GM23338 (cell line): Measurements from ENCODE around the gene RIPK4. TPM values are rescaled to one million over a fixed set of nuclear protein-coding genes. Genes with fewer than 3 reads are reported as not detected.

Experiments
- ATAC-seq: fragments of 200-7000 bp; cut with Tn5 transposase; 3 replicates; pipeline ENCODE4 v1.9.1; 2020
- DNase-seq: peaks from one replicate; pipeline ENCODE4 v3.0.0-alpha.2; 2015; ENCODE audit warnings: low spot score
- H2AFZ ChIP-seq: fragments of 200-600 bp; sonication (generic); 2 replicates; pipeline ENCODE4 v1.8.0; 2016; ENCODE audit warnings: antibody characterized with exemption, mild to moderate bottlenecking, moderate library complexity
- H3F3A ChIP-seq: fragments of 200-600 bp; sonication (generic); replicated peaks from 2 replicates; pipeline ENCODE4 v1.8.0; 2017; ENCODE audit warnings: antibody characterized with exemption, mixed run types, low read depth
- H3K27ac ChIP-seq: fragments of 200-600 bp; sonication (generic); 2 replicates; pipeline ENCODE4 v1.6.1; 2016; ENCODE audit warnings: low read depth
- H3K27me3 ChIP-seq: fragments of 200-600 bp; sonication (generic); 2 replicates; pipeline ENCODE4 v1.8.0; 2016; ENCODE audit warnings: mild to moderate bottlenecking, mixed run types, moderate library complexity; ENCODE audit not compliant: insufficient read depth
- H3K36me3 ChIP-seq: fragments of 200-600 bp; sonication (generic); 2 replicates; pipeline ENCODE4 v1.8.0; 2016; ENCODE audit warnings: mild to moderate bottlenecking; ENCODE audit not compliant: insufficient read depth
- H3K4me1 ChIP-seq: fragments of 200-600 bp; sonication (generic); 2 replicates; pipeline ENCODE4 v1.8.0; 2016; ENCODE audit warnings: mild to moderate bottlenecking, moderate library complexity; ENCODE audit not compliant: insufficient read depth
- H3K4me2 ChIP-seq: fragments of 200-600 bp; sonication (generic); 2 replicates; pipeline ENCODE4 v1.7.1; 2017; ENCODE audit warnings: mixed run types
- H3K4me3 ChIP-seq: fragments of 200-600 bp; sonication (generic); 2 replicates; pipeline ENCODE4 v1.6.1; 2016; ENCODE audit warnings: mixed run types
- H3K79me2 ChIP-seq: fragments of 200-600 bp; sonication (generic); replicated peaks from 2 replicates; pipeline ENCODE4 v1.8.0; 2017; ENCODE audit warnings: mild to moderate bottlenecking; ENCODE audit not compliant: insufficient read depth
- H3K9me2 ChIP-seq: fragments of 200-600 bp; sonication (generic); 2 replicates; pipeline ENCODE4 v1.8.0; 2017; ENCODE audit not compliant: insufficient read depth
- H4K20me1 ChIP-seq: fragments of 200-600 bp; sonication (generic); replicated peaks from 2 replicates; pipeline ENCODE4 v1.8.0; 2017; ENCODE audit warnings: mild to moderate bottlenecking; ENCODE audit not compliant: insufficient read depth
- H3K27ac Mint-ChIP-seq: 2 replicates; pipeline ENCODE4 v1.8.0; 2020; ENCODE audit warnings: inconsistent platforms, mild to moderate bottlenecking, moderate library complexity, mixed read lengths
- H3K27me3 Mint-ChIP-seq: 3 replicates; pipeline ENCODE4 v1.8.0; 2022; ENCODE audit warnings: low read depth, mild to moderate bottlenecking, moderate library complexity, mixed read lengths, inconsistent platforms; ENCODE audit not compliant: insufficient read depth, poor library complexity
- H3K36me3 Mint-ChIP-seq: 3 replicates; pipeline ENCODE4 v1.8.0; 2021; ENCODE audit warnings: low read depth, mild to moderate bottlenecking, inconsistent platforms, moderate library complexity, mixed read lengths
- H3K4me1 Mint-ChIP-seq: 3 replicates; pipeline ENCODE4 v1.8.0; 2020; ENCODE audit warnings: mild to moderate bottlenecking, inconsistent platforms, mixed read lengths
- H3K4me3 Mint-ChIP-seq: 3 replicates; pipeline ENCODE4 v1.8.0; 2021; ENCODE audit warnings: moderate library complexity, mild to moderate bottlenecking, inconsistent platforms, mixed read lengths
- H3K9me3 Mint-ChIP-seq: 3 replicates; pipeline ENCODE4 v1.8.0; 2020; ENCODE audit warnings: moderate library complexity, mild to moderate bottlenecking, inconsistent platforms, mixed read lengths
- CREB1 ChIP-seq: fragments of 250-450 bp; sonication (Bioruptor Pico); IDR thresholded peaks from 2 replicates; pipeline ENCODE4 v1.5.0; 2020; ENCODE audit warnings: low read depth, mild to moderate bottlenecking, moderate library complexity
- ETS1 ChIP-seq: IDR thresholded peaks from 2 replicates; pipeline ENCODE4 v1.6.1; 2016; ENCODE audit warnings: antibody characterized with exemption
- EZH2 ChIP-seq: fragments of 200-600 bp; sonication (generic); IDR thresholded peaks from one replicate; pipeline ENCODE4 v1.8.0; 2017; ENCODE audit warnings: antibody characterized with exemption, mild to moderate bottlenecking, low read depth; ENCODE audit not compliant: unreplicated experiment
- EZH2phosphoT487 ChIP-seq: fragments of 200-600 bp; sonication (generic); IDR thresholded peaks from one replicate; pipeline ENCODE4 v1.8.1; 2018; ENCODE audit warnings: antibody characterized with exemption; ENCODE audit not compliant: unreplicated experiment
- JUNB ChIP-seq: IDR thresholded peaks from one replicate; pipeline ENCODE4 v1.6.1; 2016; ENCODE audit warnings: antibody characterized with exemption; ENCODE audit not compliant: unreplicated experiment
- NANOG ChIP-seq: IDR thresholded peaks from 2 replicates; pipeline ENCODE4 v1.6.1; 2016; ENCODE audit warnings: antibody characterized with exemption, borderline replicate concordance
- POLR2AphosphoS5 ChIP-seq: IDR thresholded peaks from 2 replicates; pipeline ENCODE4 v1.6.1; 2016; ENCODE audit warnings: antibody characterized with exemption, low read depth
- STAT1 ChIP-seq: IDR thresholded peaks from one replicate; pipeline ENCODE4 v1.6.1; 2016; ENCODE audit warnings: antibody characterized with exemption; ENCODE audit not compliant: unreplicated experiment
- ZNF114 ChIP-seq: fragments of 250-450 bp; sonication (Bioruptor Pico); IDR thresholded peaks from 2 replicates; pipeline ENCODE4 v1.5.0; 2020; ENCODE audit warnings: mild to moderate bottlenecking, moderate library complexity
- ZNF331 ChIP-seq: fragments of 250-450 bp; sonication (Bioruptor Pico); IDR thresholded peaks from 2 replicates; pipeline ENCODE4 v1.5.0; 2020; ENCODE audit warnings: low read depth, mild to moderate bottlenecking, moderate library complexity
- ZNF462 ChIP-seq: fragments of 250-450 bp; sonication (Bioruptor Pico); IDR thresholded peaks from 2 replicates; pipeline ENCODE4 v1.5.0; 2020; ENCODE audit warnings: mild to moderate bottlenecking, moderate library complexity
- polyA plus RNA-seq: library from polyadenylated mRNA; unstranded; fragments of >200 nt; fragmentation: Nextera tagmentation; extraction: Ambion mirVana; gene quantifications from 2 replicates; pipeline ENCODE4 v1.2.1, GENCODE V29; 2016
- total RNA-seq: library from RNA; depleted of rRNA; stranded (reverse); fragments of >200 nt; shearing (Covaris generic); gene quantifications from 2 replicates; pipeline ENCODE4 v1.2.3, GENCODE V29; 2014
- TF ChIP-seq, protein P1 (sequence below), 2 experiments: fragments of 200-600 bp in 1 of 2; sonication (generic) in 1 of 2; conservative IDR thresholded peaks; 2 replicates each; pipeline versions ENCODE4 v1.5.1 to v1.6.1; 2016 to 2017; ENCODE audit warnings: antibody characterized with exemption in 2 of 2, low read depth in 2 of 2, mild to moderate bottlenecking in 2 of 2, moderate library complexity in 1 of 2

The RIPK4 gene
- total and polyA plus RNA-seq, 2 experiments from 2014 or later = 2.5 to 9.9 TPM

GRCh38 chr21:41739011-41739410 is 27.8 kb downstream of the RIPK4 start (continued):
- TF ChIP-seq, protein P1, sequence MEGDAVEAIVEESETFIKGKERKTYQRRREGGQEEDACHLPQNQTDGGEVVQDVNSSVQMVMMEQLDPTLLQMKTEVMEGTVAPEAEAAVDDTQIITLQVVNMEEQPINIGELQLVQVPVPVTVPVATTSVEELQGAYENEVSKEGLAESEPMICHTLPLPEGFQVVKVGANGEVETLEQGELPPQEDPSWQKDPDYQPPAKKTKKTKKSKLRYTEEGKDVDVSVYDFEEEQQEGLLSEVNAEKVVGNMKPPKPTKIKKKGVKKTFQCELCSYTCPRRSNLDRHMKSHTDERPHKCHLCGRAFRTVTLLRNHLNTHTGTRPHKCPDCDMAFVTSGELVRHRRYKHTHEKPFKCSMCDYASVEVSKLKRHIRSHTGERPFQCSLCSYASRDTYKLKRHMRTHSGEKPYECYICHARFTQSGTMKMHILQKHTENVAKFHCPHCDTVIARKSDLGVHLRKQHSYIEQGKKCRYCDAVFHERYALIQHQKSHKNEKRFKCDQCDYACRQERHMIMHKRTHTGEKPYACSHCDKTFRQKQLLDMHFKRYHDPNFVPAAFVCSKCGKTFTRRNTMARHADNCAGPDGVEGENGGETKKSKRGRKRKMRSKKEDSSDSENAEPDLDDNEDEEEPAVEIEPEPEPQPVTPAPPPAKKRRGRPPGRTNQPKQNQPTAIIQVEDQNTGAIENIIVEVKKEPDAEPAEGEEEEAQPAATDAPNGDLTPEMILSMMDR (conservative IDR thresholded peaks at IDR 0.05; ENCODE audit: low read depth in 2 of 2) = no peak

DNA sequence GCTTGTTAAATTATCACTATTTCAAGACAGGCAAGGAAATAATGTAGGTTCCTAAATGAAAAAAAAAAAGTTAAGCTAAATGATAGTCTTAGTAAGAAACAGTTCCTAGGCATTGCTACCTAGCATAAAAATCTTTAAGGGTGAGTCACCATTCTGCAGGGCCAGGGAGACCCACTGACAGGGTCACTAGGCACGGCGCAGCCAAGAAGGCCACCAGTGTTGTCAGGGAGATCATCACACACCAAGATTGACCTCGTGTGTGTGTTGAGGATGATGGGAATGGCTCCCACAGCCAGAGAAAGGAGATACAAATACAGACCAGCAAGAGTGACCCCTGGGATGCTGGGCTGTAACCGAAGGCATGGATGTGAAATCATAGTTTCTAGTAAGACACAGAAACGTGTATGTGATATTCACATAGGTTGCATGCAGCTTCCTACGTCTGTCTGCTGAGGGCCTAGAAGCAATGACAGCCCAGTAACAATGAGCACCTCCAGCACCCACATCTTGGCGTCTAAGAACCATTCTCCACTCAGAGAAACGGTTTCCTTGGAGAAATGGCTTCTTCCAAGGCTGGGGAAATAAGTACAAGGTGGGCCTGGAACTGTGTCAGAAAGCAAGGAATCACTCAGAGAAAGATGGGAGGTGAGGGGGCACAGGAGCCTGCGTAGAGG is 29.1 kb downstream of the RIPK4 start:
- H3K4me1 ChIP-seq = no peaks in the 10 kb centered on the region
- H4K20me1 ChIP-seq = no peaks in the 10 kb centered on the region
- DNase-seq = no peak
- no peaks in the 10 kb centered on the region for H3F3A ChIP-seq
- Mint-ChIP-seq H3K36me3 (peaks cover 58% of the 10 kb centered on the region), H3K27me3 (no peaks in the 10 kb centered on the region), H3K27ac (no peak overlapping the region), H3K4me1 (no peaks in the 10 kb centered on the region; the same call in 2 of the 3 replicates), H3K4me3 (no peak overlapping the region), H3K9me3 (peaks cover 33% of the 10 kb centered on the region)
- H3K27ac ChIP-seq = no peak overlapping the region
- H3K27me3 ChIP-seq = no peaks in the 10 kb centered on the region
- H2AFZ ChIP-seq = no peak overlapping the region
- no peak overlapping the region for H3K4me2 ChIP-seq
- no peak for ATAC-seq
- no peaks in the 10 kb centered on the region for H3K79me2 ChIP-seq
- H3K36me3 ChIP-seq = no peaks in the 10 kb centered on the region; the same call in 1 of the 2 replicates
- no peaks in the 10 kb centered on the region for H3K9me2 ChIP-seq
- H3K4me3 ChIP-seq = no peak overlapping the region
- no peak for TF ChIP-seq CREB1
- no peak for TF ChIP-seq ZNF114
- TF ChIP-seq, protein P1 (conservative IDR thresholded peaks at IDR 0.05; ENCODE audit: low read depth in 2 of 2) = no peak
- no peak for TF ChIP-seq EZH2
- no peak for TF ChIP-seq JUNB
- no peak for TF ChIP-seq NANOG
- TF ChIP-seq ZNF462 = no peak
- TF ChIP-seq EZH2phosphoT487 = no peak
- TF ChIP-seq ZNF331 = no peak
- no peak for TF ChIP-seq STAT1
- TF ChIP-seq ETS1 = no peak
- no peak for TF ChIP-seq POLR2AphosphoS5
